Measurements from ENCODE around the gene CDHR3. TPM values are rescaled to one million over a fixed set of nuclear protein-coding genes. Genes with fewer than 3 reads are reported as not detected.

CDHR3 gene
- total and polyA plus RNA-seq, 9 of the 15 experiments (the other 6 are each of a cell fraction or from before 2014, with no cell fraction given): 0.03 to 0.66 (median 0.24) TPM; not detected in 1

DNA sequence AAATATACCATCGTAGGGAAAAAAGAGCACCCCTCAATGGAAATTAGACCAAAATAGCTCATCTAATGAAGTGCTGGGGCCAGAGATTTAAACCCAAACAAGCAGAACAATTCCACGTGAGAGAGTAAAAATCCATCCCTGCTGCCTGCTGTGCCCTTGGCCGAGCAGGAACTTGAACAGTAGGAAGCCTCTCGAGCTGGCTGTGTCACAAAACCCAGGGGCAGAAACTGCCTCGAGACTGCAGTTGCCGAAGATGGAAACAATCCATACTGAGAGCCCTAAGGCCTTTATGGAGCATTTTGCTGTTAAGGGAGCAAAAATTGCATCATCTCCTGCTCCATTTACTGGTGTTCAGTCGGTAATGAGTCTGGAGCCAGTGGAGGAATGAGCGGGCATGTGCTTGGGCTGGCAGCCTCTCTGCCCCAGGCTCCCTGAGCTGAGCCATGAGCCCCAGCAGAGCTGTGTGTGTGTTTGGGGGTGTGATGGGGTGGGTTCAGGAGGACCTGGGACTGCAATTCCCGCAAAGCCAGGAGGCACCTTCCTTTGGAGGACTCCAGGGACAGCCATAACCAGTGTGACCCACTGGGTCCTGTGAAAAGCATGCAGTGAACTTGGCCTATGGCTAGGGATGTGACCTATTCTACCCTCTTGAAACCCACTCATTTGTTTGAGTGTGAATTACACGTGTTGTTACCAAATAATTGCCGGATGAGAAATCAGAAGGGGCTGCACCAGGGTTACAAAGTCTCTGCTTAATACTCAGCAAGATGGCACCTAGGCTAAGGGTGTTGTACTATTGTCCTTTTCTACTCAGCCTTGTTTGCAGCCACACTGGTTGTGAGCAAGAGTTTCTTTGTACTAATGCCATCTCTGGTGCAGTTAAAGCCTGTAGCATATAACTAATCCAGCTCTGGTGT lies 58.3 kb downstream of the CDHR3 start (continued):
- TF ChIP-seq, protein P1, sequence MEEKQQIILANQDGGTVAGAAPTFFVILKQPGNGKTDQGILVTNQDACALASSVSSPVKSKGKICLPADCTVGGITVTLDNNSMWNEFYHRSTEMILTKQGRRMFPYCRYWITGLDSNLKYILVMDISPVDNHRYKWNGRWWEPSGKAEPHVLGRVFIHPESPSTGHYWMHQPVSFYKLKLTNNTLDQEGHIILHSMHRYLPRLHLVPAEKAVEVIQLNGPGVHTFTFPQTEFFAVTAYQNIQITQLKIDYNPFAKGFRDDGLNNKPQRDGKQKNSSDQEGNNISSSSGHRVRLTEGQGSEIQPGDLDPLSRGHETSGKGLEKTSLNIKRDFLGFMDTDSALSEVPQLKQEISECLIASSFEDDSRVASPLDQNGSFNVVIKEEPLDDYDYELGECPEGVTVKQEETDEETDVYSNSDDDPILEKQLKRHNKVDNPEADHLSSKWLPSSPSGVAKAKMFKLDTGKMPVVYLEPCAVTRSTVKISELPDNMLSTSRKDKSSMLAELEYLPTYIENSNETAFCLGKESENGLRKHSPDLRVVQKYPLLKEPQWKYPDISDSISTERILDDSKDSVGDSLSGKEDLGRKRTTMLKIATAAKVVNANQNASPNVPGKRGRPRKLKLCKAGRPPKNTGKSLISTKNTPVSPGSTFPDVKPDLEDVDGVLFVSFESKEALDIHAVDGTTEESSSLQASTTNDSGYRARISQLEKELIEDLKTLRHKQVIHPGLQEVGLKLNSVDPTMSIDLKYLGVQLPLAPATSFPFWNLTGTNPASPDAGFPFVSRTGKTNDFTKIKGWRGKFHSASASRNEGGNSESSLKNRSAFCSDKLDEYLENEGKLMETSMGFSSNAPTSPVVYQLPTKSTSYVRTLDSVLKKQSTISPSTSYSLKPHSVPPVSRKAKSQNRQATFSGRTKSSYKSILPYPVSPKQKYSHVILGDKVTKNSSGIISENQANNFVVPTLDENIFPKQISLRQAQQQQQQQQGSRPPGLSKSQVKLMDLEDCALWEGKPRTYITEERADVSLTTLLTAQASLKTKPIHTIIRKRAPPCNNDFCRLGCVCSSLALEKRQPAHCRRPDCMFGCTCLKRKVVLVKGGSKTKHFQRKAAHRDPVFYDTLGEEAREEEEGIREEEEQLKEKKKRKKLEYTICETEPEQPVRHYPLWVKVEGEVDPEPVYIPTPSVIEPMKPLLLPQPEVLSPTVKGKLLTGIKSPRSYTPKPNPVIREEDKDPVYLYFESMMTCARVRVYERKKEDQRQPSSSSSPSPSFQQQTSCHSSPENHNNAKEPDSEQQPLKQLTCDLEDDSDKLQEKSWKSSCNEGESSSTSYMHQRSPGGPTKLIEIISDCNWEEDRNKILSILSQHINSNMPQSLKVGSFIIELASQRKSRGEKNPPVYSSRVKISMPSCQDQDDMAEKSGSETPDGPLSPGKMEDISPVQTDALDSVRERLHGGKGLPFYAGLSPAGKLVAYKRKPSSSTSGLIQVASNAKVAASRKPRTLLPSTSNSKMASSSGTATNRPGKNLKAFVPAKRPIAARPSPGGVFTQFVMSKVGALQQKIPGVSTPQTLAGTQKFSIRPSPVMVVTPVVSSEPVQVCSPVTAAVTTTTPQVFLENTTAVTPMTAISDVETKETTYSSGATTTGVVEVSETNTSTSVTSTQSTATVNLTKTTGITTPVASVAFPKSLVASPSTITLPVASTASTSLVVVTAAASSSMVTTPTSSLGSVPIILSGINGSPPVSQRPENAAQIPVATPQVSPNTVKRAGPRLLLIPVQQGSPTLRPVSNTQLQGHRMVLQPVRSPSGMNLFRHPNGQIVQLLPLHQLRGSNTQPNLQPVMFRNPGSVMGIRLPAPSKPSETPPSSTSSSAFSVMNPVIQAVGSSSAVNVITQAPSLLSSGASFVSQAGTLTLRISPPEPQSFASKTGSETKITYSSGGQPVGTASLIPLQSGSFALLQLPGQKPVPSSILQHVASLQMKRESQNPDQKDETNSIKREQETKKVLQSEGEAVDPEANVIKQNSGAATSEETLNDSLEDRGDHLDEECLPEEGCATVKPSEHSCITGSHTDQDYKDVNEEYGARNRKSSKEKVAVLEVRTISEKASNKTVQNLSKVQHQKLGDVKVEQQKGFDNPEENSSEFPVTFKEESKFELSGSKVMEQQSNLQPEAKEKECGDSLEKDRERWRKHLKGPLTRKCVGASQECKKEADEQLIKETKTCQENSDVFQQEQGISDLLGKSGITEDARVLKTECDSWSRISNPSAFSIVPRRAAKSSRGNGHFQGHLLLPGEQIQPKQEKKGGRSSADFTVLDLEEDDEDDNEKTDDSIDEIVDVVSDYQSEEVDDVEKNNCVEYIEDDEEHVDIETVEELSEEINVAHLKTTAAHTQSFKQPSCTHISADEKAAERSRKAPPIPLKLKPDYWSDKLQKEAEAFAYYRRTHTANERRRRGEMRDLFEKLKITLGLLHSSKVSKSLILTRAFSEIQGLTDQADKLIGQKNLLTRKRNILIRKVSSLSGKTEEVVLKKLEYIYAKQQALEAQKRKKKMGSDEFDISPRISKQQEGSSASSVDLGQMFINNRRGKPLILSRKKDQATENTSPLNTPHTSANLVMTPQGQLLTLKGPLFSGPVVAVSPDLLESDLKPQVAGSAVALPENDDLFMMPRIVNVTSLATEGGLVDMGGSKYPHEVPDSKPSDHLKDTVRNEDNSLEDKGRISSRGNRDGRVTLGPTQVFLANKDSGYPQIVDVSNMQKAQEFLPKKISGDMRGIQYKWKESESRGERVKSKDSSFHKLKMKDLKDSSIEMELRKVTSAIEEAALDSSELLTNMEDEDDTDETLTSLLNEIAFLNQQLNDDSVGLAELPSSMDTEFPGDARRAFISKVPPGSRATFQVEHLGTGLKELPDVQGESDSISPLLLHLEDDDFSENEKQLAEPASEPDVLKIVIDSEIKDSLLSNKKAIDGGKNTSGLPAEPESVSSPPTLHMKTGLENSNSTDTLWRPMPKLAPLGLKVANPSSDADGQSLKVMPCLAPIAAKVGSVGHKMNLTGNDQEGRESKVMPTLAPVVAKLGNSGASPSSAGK (IDR thresholded peaks at IDR 0.05): 0 out of 2 replicates have a peak, but pooled peaks have one; percentile 13
- TF ChIP-seq JUND (IDR thresholded peaks at IDR 0.05; ENCODE audit: borderline replicate concordance, low read depth, low read length): 0 out of 2 replicates have a peak, but pooled peaks have one; percentile 35
- no peak for TF ChIP-seq JUND (tag; IDR thresholded peaks at IDR 0.05; ENCODE audit: borderline replicate concordance, low read depth, low read length)
- TF ChIP-seq ZNF197 (CRISPR knock-in tag; IDR thresholded peaks at IDR 0.05; ENCODE audit: low read depth): peak; percentile 87; the same call in 1 of the 2 replicates
- no peak for TF ChIP-seq ZNF436 (CRISPR knock-in tag; IDR thresholded peaks at IDR 0.05)
- TF ChIP-seq TRIM24 (IDR thresholded peaks at IDR 0.05): peak in 1 of 2 experiments; percentile 25; a peak in 1 of 4 replicates
- peak; percentile 64; the same call in 1 of the 2 replicates for TF ChIP-seq ZNF584 (CRISPR knock-in tag; IDR thresholded peaks at IDR 0.05; ENCODE audit: low read depth)
- peak; percentile 52; the same call in 1 of the 2 replicates for TF ChIP-seq ATF4 (CRISPR knock-in tag; IDR thresholded peaks at IDR 0.05)
- TF ChIP-seq CEBPB (tag; IDR thresholded peaks at IDR 0.05): peak; percentile 80
- no peak for TF ChIP-seq KLF6 (CRISPR knock-in tag; IDR thresholded peaks at IDR 0.05; ENCODE audit: borderline replicate concordance)
- TF ChIP-seq, protein P2, sequence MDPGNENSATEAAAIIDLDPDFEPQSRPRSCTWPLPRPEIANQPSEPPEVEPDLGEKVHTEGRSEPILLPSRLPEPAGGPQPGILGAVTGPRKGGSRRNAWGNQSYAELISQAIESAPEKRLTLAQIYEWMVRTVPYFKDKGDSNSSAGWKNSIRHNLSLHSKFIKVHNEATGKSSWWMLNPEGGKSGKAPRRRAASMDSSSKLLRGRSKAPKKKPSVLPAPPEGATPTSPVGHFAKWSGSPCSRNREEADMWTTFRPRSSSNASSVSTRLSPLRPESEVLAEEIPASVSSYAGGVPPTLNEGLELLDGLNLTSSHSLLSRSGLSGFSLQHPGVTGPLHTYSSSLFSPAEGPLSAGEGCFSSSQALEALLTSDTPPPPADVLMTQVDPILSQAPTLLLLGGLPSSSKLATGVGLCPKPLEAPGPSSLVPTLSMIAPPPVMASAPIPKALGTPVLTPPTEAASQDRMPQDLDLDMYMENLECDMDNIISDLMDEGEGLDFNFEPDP (CRISPR knock-in tag; IDR thresholded peaks at IDR 0.05): no peak
- TF ChIP-seq NR2C1 (IDR thresholded peaks at IDR 0.05): no peak
- TF ChIP-seq NR2C1 (tag; IDR thresholded peaks at IDR 0.05): 0 out of 2 replicates have a peak, but pooled peaks have one; percentile 8

Data from K562 (cell line).